Subcutaneous abdominal adipose tissue (tissue), 5 donors: ENCODE results near the gene TFDP3.

Experiments used
- H3K27ac ChIP-seq: one replicate; pipeline ENCODE4 v1.7.0; 2013; ENCODE audit warnings: low read depth, mild to moderate bottlenecking, inconsistent platforms, low read length, moderate library complexity
- H3K27me3 ChIP-seq, 5 donors: one replicate each; pipeline ENCODE4 v1.7.0; 2013; ENCODE audit warnings: low read length in 5 of 5, inconsistent platforms in 1 of 5; ENCODE audit not compliant: control insufficient read depth in 5 of 5, insufficient read depth in 4 of 5
- H3K36me3 ChIP-seq, 5 donors: one replicate each; pipeline ENCODE4 v1.7.0; 2013; ENCODE audit warnings: low read length in 5 of 5; ENCODE audit not compliant: control insufficient read depth in 5 of 5, insufficient read depth in 5 of 5
- H3K4me1 ChIP-seq, 5 donors: one replicate each; pipeline ENCODE4 v1.7.0; 2013; ENCODE audit warnings: low read length in 5 of 5, mild to moderate bottlenecking in 3 of 5, moderate library complexity in 1 of 5; ENCODE audit not compliant: control insufficient read depth in 5 of 5, insufficient read depth in 5 of 5
- H3K4me3 ChIP-seq, 5 donors: one replicate each; pipeline ENCODE4 v1.7.0; 2013; ENCODE audit warnings: low read length in 5 of 5, low read depth in 1 of 5
- H3K9ac ChIP-seq, 5 donors: one replicate each; pipeline ENCODE4 v1.7.0; 2013; ENCODE audit warnings: low read length in 5 of 5, mild to moderate bottlenecking in 4 of 5, moderate library complexity in 3 of 5
- H3K9me3 ChIP-seq, 5 donors: one replicate each; pipeline ENCODE4 v1.7.0; 2013; ENCODE audit warnings: low read length in 5 of 5; ENCODE audit not compliant: control insufficient read depth in 5 of 5
- donor health status: healthy.
- donor health status: healthy.
- donor health status: healthy.
- donor health status: healthy.
- donor health status: healthy.

TFDP3 gene

GRCh38 chrX:133171962-133172708 lies 46.0 kb downstream of the TFDP3 start:
- Histone ChIP-seq H3K9ac (no peak overlapping the region), H3K4me3 (no peak overlapping the region), H3K9me3 (no peaks in the 10 kb centered on the region), H3K36me3 (no peaks in the 10 kb centered on the region), H3K4me1 (no peaks in the 10 kb centered on the region), H3K27ac (no peak overlapping the region), H3K27me3 (peaks cover 0 to 24% (median 7%) of the 10 kb centered on the region in 5 donors)
